H9 (cell line): Measurements from ENCODE around the gene AXIN1. TPM values are rescaled to one million over a fixed set of nuclear protein-coding genes. Genes with fewer than 3 reads are reported as not detected.

ENCODE experiments used
- DNase-seq: peaks from one replicate; pipeline ENCODE4 v3.0.0-alpha.2; 2017
- H2AFZ ChIP-seq: one replicate; pipeline ENCODE4 v1.6.1; 2013; ENCODE audit warnings: mild to moderate bottlenecking, low read length, control low read depth, moderate library complexity
- H2AK5ac ChIP-seq: 2 replicates; pipeline ENCODE4 v1.6.1; 2013; ENCODE audit warnings: low read length, control low read depth, mixed read lengths; ENCODE audit not compliant: insufficient read length
- H2BK120ac ChIP-seq: one replicate; pipeline ENCODE4 v1.6.1; 2013; ENCODE audit warnings: low read depth, mild to moderate bottlenecking, low read length, control low read depth, inconsistent platforms; ENCODE audit not compliant: poor library complexity, severe bottlenecking
- H2BK12ac ChIP-seq: 2 replicates; pipeline ENCODE4 v1.6.1; 2013; ENCODE audit warnings: low read length, control low read depth, mixed read lengths, low read depth; ENCODE audit not compliant: insufficient read length
- H2BK15ac ChIP-seq: 2 replicates; pipeline ENCODE4 v1.6.1; 2013; ENCODE audit warnings: low read depth, low read length, control low read depth
- H2BK20ac ChIP-seq: one replicate; pipeline ENCODE4 v1.6.1; 2013; ENCODE audit warnings: low read depth, mild to moderate bottlenecking, low read length, control low read depth, inconsistent platforms; ENCODE audit not compliant: poor library complexity, severe bottlenecking
- H2BK5ac ChIP-seq: 2 replicates; pipeline ENCODE4 v1.6.1; 2013; ENCODE audit warnings: low read length, control low read depth, mixed read lengths; ENCODE audit not compliant: insufficient read length
- H3K14ac ChIP-seq: 2 replicates; pipeline ENCODE4 v1.6.1; 2013; ENCODE audit warnings: low read length, control low read depth; ENCODE audit not compliant: insufficient read depth
- H3K18ac ChIP-seq: 2 replicates; pipeline ENCODE4 v1.6.1; 2013; ENCODE audit warnings: low read depth, mild to moderate bottlenecking, mixed read lengths, low read length, control low read depth; ENCODE audit not compliant: insufficient read length
- H3K23ac ChIP-seq: 2 replicates; pipeline ENCODE4 v1.6.1; 2013; ENCODE audit warnings: low read length, control low read depth, mixed read lengths, low read depth; ENCODE audit not compliant: insufficient read length
- H3K23me2 ChIP-seq: 2 replicates; pipeline ENCODE4 v1.6.1; 2013; ENCODE audit warnings: low read depth, mild to moderate bottlenecking, mixed read lengths, low read length, control low read depth; ENCODE audit not compliant: insufficient read length, poor library complexity, severe bottlenecking
- H3K27ac ChIP-seq: 2 replicates; pipeline ENCODE4 v1.5.1; 2013; ENCODE audit warnings: low read length, control low read depth, mixed read lengths, low read depth; ENCODE audit not compliant: insufficient read length
- H3K27me3 ChIP-seq: 2 replicates; pipeline ENCODE4 v1.6.1; 2013; ENCODE audit warnings: low read length, control low read depth, inconsistent platforms; ENCODE audit not compliant: insufficient read depth
- H3K4ac ChIP-seq: 2 replicates; pipeline ENCODE4 v1.6.1; 2013; ENCODE audit warnings: low read depth, mild to moderate bottlenecking, control low read depth, inconsistent platforms, low read length, moderate library complexity
- H3K4me1 ChIP-seq: 2 replicates; pipeline ENCODE4 v1.6.1; 2013; ENCODE audit warnings: low read length, control low read depth, inconsistent platforms; ENCODE audit not compliant: insufficient read depth
- H3K4me2 ChIP-seq: 2 replicates; pipeline ENCODE4 v1.6.1; 2013; ENCODE audit warnings: low read length, control low read depth, mixed read lengths; ENCODE audit not compliant: insufficient read length, insufficient read depth
- H3K56ac ChIP-seq: 2 replicates; pipeline ENCODE4 v1.6.1; 2013; ENCODE audit warnings: low read depth, mild to moderate bottlenecking, mixed read lengths, low read length, control low read depth; ENCODE audit not compliant: insufficient read length
- H3K79me1 ChIP-seq: 2 replicates; pipeline ENCODE4 v1.6.1; 2013; ENCODE audit warnings: low read depth, mild to moderate bottlenecking, moderate library complexity, low read length, control low read depth, inconsistent platforms; ENCODE audit not compliant: insufficient read depth, poor library complexity, severe bottlenecking
- H3K79me2 ChIP-seq: 2 replicates; pipeline ENCODE4 v1.6.1; 2013; ENCODE audit warnings: low read length, control low read depth, inconsistent platforms; ENCODE audit not compliant: insufficient read depth
- H3K9ac ChIP-seq: 2 replicates; pipeline ENCODE4 v1.6.1; 2013; ENCODE audit warnings: low read length, control low read depth, mixed read lengths; ENCODE audit not compliant: insufficient read length; ENCODE audit errors: extremely low read depth
- H3K9me3 ChIP-seq: one replicate; pipeline ENCODE4 v1.6.1; 2013; ENCODE audit warnings: low read depth, low read length, inconsistent platforms; ENCODE audit not compliant: control insufficient read depth
- H3T11ph ChIP-seq: one replicate; pipeline ENCODE4 v1.6.1; 2013; ENCODE audit warnings: mild to moderate bottlenecking, low read length, control low read depth, inconsistent platforms
- H4K20me1 ChIP-seq: one replicate; pipeline ENCODE4 v1.6.1; 2013; ENCODE audit not compliant: control insufficient read depth, insufficient read length, insufficient read depth
- H4K5ac ChIP-seq: 2 replicates; pipeline ENCODE4 v1.6.1; 2013; ENCODE audit warnings: low read depth, mild to moderate bottlenecking, mixed read lengths, low read length, control low read depth; ENCODE audit not compliant: insufficient read length
- H4K8ac ChIP-seq: replicated peaks from 2 replicates; pipeline ENCODE4 v1.6.1; 2013; ENCODE audit warnings: low read length, control low read depth, mixed read lengths, low read depth; ENCODE audit not compliant: insufficient read length
- H4K91ac ChIP-seq: 2 replicates; pipeline ENCODE4 v1.6.1; 2013; ENCODE audit warnings: low read depth, mild to moderate bottlenecking, moderate library complexity, mixed read lengths, low read length, control low read depth; ENCODE audit not compliant: insufficient read length
- H3K27ac Mint-ChIP-seq, 3 experiments: 2 replicates in 2 of 3; 3 replicates in 1 of 3; pipeline ENCODE4 v1.8.0; 2020 to 2021; ENCODE audit warnings: mixed read lengths in 3 of 3, mild to moderate bottlenecking in 1 of 3, moderate library complexity in 1 of 3
- H3K27me3 Mint-ChIP-seq: 2 replicates; pipeline ENCODE4 v1.8.0; 2021; ENCODE audit warnings: low read depth, mild to moderate bottlenecking, moderate library complexity, mixed read lengths
- H3K36me3 Mint-ChIP-seq, 3 experiments: 2 replicates in 2 of 3; 3 replicates in 1 of 3; pipeline ENCODE4 v1.8.0; 2020 to 2021; ENCODE audit warnings: low read depth in 3 of 3, mixed read lengths in 3 of 3; ENCODE audit not compliant: insufficient read depth in 1 of 3
- H3K4me1 Mint-ChIP-seq, 2 experiments: 2 replicates each; pipeline ENCODE4 v1.8.0; 2020; ENCODE audit warnings: mixed read lengths in 2 of 2
- H3K4me3 Mint-ChIP-seq, 2 experiments: 2 replicates in 1 of 2; 3 replicates in 1 of 2; pipeline ENCODE4 v1.8.0; 2020 to 2021; ENCODE audit warnings: mild to moderate bottlenecking in 2 of 2, mixed read lengths in 2 of 2, moderate library complexity in 1 of 2
- H3K9me3 Mint-ChIP-seq, 2 experiments: 2 replicates in 1 of 2; 3 replicates in 1 of 2; pipeline ENCODE4 v1.8.0; 2020; ENCODE audit warnings: mild to moderate bottlenecking in 2 of 2, mixed read lengths in 2 of 2, moderate library complexity in 1 of 2
- CTCF ChIP-seq: fragments of 200-600 bp; sonication (generic); conservative IDR thresholded peaks from 3 replicates; pipeline ENCODE4 v1.8.0; 2021; ENCODE audit warnings: antibody characterized with exemption, mild to moderate bottlenecking
- WGBS: extraction: QIAGEN DNeasy Blood & Tissue Kit; methylation state at CpG from one replicate; pipeline ENCODE4 v1.1.7; 2013; ENCODE audit warnings: missing lambda C conversion rate, low lambda C conversion rate, mixed read lengths; ENCODE audit not compliant: insufficient read length; ENCODE audit errors: extremely low coverage; 5-methylcytosine and 5-hydroxymethylcytosine counted together
- total RNA-seq: library from RNA; stranded (reverse); gene quantifications from 2 replicates; pipeline ENCODE4 v1.2.1, GENCODE V29; 2021

The AXIN1 gene
- total RNA-seq, 1 experiment from 2014 or later, result 50.9 TPM

- Histone ChIP-seq H4K5ac (no peak overlapping the region), H3K23ac (no peak overlapping the region)
Observed at GRCh38 chr16:249431-249830, 103.1 kb downstream of the AXIN1 start.

More at GRCh38 chr16:249431-249830, 103.1 kb downstream of the AXIN1 start:
- H3K27me3 Mint-ChIP-seq, result no peaks in the 10 kb centered on the region
- Histone ChIP-seq H3K9me3 (no peaks in the 10 kb centered on the region), H3K79me2 (no peaks in the 10 kb centered on the region), H3K56ac (no peak overlapping the region), H3K4me2 (no peak overlapping the region), H4K91ac (no peak overlapping the region), H4K8ac (no peak overlapping the region), H3T11ph (no peak overlapping the region), H2BK15ac (no peak overlapping the region), H2AFZ (no peak overlapping the region), H3K4me1 (no peaks in the 10 kb centered on the region), H3K18ac (no peak overlapping the region), H3K23me2 (no peaks in the 10 kb centered on the region), H3K9ac (no peak overlapping the region), H2AK5ac (no peak overlapping the region), H2BK12ac (no peak overlapping the region), H2BK120ac (no peak overlapping the region), H3K27ac (no peak overlapping the region), H2BK20ac (no peak overlapping the region), H3K79me1 (no peaks in the 10 kb centered on the region), H3K27me3 (no peaks in the 10 kb centered on the region), H3K4ac (no peak overlapping the region), H3K14ac (no peak overlapping the region), H2BK5ac (no peak overlapping the region), H4K20me1 (no peaks in the 10 kb centered on the region)
- no peak overlapping the region for H3K4me3 Mint-ChIP-seq
- H3K27ac Mint-ChIP-seq, result no peak overlapping the region
- no peaks in the 10 kb centered on the region for H3K4me1 Mint-ChIP-seq
- H3K9me3 Mint-ChIP-seq, result no peaks in the 10 kb centered on the region
- peaks cover 3 to 30% (median 21%) of the 10 kb centered on the region in 3 experiments; a peak in 5 of 7 replicates for H3K36me3 Mint-ChIP-seq
- WGBS, result no CpG with 5 or more reads among the region's 12 CpGs
- no peak for DNase-seq
- TF ChIP-seq CTCF, result no peak
